ENCODE results near the gene SPTA1.
A peak's percentile ranks its signal among the peaks of the same experiment; 100 is the strongest.

The SPTA1 gene

DNA sequence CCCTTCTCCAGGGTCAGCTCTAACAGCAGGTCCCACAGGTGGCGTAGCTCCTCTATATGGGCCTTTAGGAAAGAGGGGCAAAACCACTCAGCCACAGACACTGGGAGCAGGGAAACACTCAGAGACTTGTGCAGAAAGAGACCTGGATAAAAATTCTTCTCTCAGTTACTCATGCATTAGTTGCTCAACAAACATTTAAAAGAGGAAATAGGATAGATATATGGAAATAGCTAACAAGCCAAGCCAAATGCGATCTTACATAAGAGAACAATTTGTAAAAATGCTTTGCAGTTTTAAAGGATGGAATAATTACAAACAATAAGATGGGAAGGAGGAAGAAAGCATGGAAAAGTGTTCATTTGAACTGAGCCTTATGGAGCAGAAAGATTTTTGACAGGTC is 4.9 kb downstream of the SPTA1 start:
- no peak for DNase-seq

DNA sequence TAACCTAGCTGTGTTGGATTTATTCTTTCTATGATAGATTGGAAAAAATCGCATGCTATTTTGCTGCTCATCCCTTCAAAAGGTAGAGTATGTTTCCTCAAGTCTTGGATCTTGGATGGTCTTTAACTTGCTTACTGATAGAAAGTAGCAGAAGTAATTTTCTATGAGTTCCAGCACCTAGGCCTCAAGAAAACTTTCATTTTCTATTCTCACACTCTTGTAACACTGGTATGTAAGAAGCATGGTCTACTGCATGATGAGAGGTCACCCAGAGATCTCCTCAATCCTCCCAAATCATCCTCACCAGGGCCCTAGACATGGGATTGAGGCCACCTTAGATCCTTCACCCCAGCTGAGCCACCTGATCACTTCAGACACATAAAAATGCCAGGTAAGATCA is 7.2 kb downstream of the SPTA1 start:
- no peak for DNase-seq

GRCh38 chr1:158675563-158676323 is 10.8 kb downstream of the SPTA1 start:
- no peak for DNase-seq

GRCh38 chr1:158674302-158674701 is 12.2 kb downstream of the SPTA1 start:
- no peak for DNase-seq

DNA sequence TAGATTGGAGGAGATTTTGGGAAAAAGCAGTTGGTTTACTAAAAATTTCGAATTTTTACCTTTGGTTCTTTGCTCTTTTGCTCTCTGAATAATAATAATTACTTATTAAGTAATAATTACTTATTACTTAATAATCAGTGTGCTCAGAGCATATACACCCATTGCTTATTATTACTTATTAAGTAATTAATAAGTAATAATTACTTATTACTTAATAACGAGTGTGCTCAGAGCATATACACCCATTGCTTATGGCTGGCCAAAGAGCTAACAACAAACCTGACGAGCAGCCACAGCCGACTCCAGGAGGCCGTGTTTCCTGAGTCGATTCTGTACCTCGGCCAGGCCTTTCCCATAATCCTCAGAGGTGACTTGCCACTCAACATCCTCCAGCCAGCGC is 20.5 kb downstream of the SPTA1 start:
- DNase-seq: no peak

DNA sequence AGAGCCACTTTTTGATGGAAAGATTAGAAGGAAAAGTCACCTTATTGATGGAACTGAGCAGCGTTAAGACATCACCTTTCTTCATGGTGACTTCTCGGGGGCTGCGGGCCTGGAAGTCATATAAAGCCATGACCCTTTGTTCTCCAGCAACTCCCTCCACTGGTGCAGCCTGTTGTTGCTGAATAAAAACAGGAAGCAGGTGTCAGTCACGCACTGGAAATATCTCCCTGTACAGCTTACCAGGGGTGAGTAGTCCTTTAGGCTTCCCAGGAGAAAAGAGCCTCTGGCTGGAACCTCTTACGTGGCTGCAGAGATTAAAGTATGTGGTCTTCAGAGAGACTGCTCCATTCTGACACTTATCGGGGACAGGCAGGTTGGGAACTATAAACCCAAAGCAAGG is 31.9 kb downstream of the SPTA1 start:
- DNase-seq: peak; percentile 38

GRCh38 chr1:158654086-158654485 is 32.4 kb downstream of the SPTA1 start:
- no peak for DNase-seq

DNA sequence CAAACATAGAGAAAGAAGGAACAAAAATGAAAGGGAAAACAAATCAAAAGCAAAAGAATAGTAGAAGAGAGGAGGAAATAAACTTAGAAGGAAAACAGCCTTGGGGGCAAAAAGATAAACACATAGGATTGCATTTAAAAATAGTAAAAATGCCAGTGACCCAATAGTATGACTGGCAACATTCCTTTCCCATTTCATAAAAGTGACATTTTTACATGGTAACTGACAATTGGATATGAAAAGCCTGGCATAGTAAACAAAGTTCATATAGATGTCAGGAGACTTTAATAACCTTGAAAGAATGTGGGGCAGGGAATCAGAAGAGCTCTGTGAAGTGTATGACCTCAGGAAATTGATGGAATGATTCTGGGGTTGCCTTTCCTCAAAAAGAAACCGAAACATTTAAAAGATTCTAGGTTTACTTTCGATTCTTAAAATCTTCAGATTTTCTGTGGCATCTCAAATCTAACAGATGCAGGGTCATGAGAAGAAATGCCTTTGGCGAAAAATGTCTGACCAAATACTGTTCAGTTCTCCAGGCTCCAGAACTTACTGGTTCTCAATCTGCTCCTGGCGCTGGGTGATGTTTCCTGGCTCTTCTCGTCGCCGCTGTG is 33.7 kb downstream of the SPTA1 start:
- DNase-seq: no peak

DNA sequence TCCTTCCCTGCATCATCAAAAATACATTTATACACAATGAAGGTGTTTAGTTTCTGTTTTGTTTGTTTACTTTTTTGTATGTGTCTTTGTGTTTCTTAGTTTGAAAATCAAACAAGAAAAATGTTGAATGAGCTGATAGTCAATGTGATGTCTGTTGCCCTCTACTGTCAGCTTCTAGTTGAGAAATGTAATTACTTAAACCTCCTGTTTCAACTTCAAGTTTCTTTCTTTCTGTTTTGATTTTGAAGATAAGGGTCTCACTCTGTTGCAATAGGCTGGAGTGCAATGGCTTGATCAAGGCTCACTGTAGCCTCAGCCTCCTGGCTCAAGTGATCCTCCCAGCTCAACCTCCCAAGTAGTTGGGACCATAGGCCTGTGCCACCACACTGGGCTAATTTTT is 37.5 kb downstream of the SPTA1 start:
- DNase-seq: no peak

DNA sequence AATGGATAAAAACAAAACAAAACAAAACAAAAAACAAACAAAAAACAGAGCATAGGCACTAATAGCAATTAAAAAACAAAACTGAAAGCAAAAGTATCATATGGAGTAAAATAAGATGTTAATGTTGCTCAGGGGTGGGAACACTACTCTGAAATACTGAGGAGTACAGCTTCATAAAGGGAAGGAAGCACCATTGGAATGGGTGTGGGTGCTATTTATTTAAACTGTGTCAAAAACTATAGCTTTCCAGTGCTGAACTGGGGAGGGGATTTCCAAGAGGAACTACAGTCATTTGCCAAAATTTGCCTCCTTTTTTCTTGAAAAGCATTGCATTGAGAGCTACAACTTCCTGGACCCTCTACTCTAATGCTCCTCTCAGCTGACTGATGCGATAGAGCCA is 40.0 kb downstream of the SPTA1 start:
- no peak for DNase-seq

DNA sequence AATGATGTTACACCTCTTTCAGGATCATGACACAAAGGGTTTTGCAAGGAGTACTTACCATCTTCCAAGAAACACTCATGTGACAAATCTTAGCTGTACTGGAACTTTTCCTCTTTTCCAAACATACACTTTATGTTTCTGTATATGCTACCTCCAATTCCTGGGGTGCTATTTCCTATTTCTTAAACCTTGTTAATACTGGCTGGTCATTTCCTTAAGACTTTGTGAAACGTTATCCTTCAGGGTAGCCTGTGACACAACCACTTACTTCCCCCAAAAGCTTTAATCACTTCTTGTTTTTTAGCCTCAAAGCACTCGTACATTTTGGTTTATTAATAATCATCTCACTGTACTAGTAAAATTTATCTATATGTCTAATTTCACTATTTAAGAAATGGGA is 42.1 kb downstream of the SPTA1 start:
- no peak for DNase-seq

- no peak for DNase-seq
Measured at GRCh38 chr1:158638904-158639303, 47.6 kb downstream of the SPTA1 start.

DNA sequence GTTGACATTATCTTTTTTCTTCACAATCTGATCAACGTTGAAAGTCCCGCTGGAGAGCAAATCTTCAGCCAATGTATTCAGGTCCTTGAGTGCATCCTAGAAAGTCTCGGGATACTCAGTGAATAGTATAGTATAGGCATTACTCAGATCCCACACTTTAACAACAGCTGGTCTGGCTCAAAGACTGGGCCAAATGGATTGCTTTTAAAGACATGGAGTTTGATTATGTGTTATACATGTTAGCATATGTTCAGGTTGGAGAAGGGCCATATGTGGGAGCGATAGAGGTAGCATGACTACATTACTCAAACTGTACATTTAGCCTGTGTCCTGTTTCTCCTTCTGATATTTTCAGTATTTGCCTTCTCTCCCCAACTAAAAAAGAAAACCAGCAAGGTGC is 48.4 kb downstream of the SPTA1 start:
- no peak for DNase-seq

GRCh38 chr1:158613764-158614163 is 72.8 kb downstream of the SPTA1 start:
- DNase-seq: no peak

DNA sequence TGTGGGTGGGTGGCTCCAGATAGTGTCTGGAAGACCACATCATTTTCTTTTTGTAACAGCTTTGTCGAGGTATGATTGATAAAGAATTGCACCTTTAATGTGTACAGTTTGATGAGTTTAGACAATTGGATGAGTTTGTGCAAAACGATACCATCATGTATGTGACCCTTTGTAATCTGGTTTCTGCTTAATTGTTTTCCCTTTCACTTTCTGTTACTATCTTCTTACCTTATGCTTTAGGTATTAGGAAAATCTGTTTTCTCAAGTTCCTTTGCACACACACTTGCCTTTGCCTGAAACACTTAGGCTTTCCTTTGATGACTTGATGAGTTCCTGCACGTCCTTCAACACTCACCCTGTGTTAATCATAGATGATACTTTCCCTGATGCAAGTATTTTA is 74.6 kb downstream of the SPTA1 start:
- DNase-seq: no peak

DNA sequence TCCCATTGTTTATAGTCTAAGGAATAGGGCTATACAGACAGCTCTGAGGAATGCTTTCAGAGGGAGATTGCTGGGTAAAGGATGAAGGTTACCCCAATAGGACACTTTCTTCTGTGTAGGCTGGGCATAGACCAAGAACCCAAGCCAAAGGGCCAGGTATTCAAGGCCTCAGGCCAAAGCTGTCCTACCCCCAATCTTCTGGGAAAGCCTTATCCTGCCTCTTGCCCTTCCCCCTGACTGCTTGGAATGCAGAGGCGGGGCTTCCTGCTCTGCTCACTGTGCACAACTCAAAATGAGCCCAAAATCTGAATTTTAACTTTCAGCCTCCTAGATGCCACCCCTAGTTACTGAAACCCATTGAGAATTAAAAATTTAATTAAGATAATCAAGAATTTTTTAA is 79.2 kb downstream of the SPTA1 start:
- no peak for DNase-seq

GRCh38 chr1:158604968-158605367 is 81.5 kb downstream of the SPTA1 start, which contains the start of gene OR10Z1:
OR10Z1 (plus strand) TSS chr1:158605268; CDS start chr1:158606439, 1,171 bp downstream.
- DNase-seq: no peak

GRCh38 chr1:158600735-158601134 is 85.8 kb downstream of the SPTA1 start:
- no peak for DNase-seq

DNA sequence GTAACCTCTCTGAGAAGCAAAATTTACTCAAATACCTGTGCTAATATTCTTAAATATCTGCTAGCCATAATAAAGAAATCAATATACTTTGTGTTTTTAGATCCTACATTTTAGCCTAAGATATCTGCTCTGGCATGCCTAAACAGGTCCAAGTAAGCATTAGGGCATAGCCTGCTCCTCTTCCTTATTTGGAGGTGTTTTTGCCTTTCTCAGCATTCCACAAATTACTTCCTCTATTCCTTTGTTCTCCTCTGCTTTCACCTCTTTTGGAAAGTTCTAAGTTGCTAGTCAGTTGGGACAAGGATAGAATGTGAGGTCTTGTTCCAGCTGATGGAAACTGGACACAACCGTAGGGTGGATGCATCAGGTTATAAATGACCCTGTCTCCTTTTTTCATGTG is 99.6 kb downstream of the SPTA1 start:
- no peak for DNase-seq

- no peak for DNase-seq
Measured at GRCh38 chr1:158583962-158584361, 102.6 kb downstream of the SPTA1 start.

GRCh38 chr1:158579733-158580132 is 106.8 kb downstream of the SPTA1 start, which contains the start of gene OR10X1:
OR10X1 (minus strand) TSS chr1:158579899; CDS start chr1:158579899, 0 bp downstream.
- DNase-seq: no peak

DNA sequence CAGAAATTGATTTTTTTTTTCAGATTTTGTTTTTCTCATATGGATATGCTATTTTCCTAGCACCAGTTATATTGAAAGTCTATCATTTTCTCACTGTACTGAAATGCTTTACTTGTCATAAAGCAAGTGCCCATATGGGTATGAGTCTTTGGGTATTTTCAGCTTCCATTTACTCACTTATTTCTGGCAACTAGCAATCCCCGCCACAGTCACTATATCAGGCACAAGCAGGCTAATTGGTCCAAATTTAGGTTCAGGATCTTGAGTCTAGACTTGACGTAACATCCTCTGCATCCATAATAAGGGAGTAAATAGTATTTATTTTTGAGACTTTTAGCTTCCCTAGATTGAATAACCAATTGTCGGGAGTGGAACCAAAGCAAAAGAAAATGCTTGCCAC is 109.0 kb downstream of the SPTA1 start:
- DNase-seq: no peak

DNA sequence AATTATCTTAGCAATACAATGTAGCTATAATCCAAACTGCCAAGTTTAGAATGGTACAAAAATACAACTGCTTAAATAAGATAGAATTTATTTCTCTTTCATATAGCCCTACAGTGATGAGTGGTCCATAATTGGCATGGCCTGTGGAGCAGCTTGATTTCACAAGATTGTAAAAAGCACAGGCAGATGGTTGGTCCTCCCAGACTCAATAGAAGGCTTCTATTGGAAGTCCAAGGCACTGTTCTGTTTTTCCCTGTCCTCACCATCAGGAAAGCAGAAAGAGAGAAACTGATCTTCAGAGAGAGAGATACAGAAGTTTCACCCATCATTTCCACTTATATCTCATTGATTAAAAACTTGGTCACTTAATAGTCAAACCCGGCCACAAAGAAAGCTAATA is 114.3 kb downstream of the SPTA1 start:
- DNase-seq: no peak

GRCh38 chr1:158570480-158570879 is 116.0 kb downstream of the SPTA1 start, which contains the start of gene OR6P1:
OR6P1 (minus strand) TSS chr1:158570580; CDS start chr1:158563604, 6,976 bp downstream.
- DNase-seq: no peak

DNA sequence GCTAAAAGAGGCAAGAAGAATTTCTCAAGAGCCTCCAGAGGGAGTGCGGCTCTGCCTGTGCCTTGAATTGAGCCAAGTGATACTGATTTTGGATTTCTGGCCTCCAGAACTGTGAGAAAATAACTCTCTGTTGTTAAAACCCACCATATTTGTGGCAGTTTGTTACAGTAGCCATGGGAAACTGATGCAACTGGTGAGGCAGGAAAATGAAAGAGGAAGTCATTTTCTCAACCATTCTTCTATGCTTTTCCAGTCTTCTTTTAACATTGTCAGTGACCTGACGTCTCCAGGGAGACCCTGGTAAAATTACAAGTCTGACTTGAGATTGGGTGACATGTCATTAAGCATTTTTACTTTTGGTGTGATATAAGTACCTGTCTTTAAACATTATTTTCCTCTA is 121.9 kb downstream of the SPTA1 start:
- no peak for DNase-seq

All from femur (tissue), 1 donor.